GM12878 (cell line): ENCODE measurements around the gene CDH4. TPM values are rescaled to one million over a fixed set of nuclear protein-coding genes. Genes with fewer than 3 reads are reported as not detected.

Experiments
- ATAC-seq: fragments of 200-7000 bp; cut with Tn5 transposase; 3 replicates; pipeline ENCODE4 v1.9.1; 2020; ENCODE audit warnings: mild to moderate bottlenecking, moderate library complexity
- BruUV-seq: library from RNA; stranded (reverse); fragments of 400-500 nt; replicated peaks from 2 replicates; lab custom pipeline; 2021; lab: Mats Ljungman, UMichigan
- CTCF ChIA-PET: fragments of 300-600 bp; sonication (Branson Sonifier 250); formaldehyde crosslinking; extraction: SDS; loops from one replicate; lab custom pipeline; 2021; ENCODE audit warnings: inconsistent platforms; lab: Yijun Ruan, JAX
- POLR2A ChIA-PET: fragments of 350-600 bp; formaldehyde crosslinking; extraction: SDS; loops from one replicate; lab custom pipeline; 2021; ENCODE audit warnings: inconsistent platforms; lab: Charles Lee
- RAD21 ChIA-PET: fragments of 300-600 bp; sonication (Branson Sonifier 250); formaldehyde crosslinking; loops from one replicate; lab custom pipeline; 2023; ENCODE audit warnings: antibody characterized with exemption; ENCODE audit not compliant: unreplicated experiment; lab: Charles Lee
- SMC1A ChIA-PET: fragments of 300-600 bp; sonication (Branson Sonifier 250); formaldehyde crosslinking; loops from one replicate; lab custom pipeline; 2023; ENCODE audit not compliant: unreplicated experiment, uncharacterized antibody; lab: Charles Lee
- DNase-seq: peaks from one replicate; pipeline ENCODE4 v3.0.0-alpha.2; 2011; ENCODE audit warnings: low read depth, low spot score
- FAIRE-seq: peaks from 3 replicates; lab custom pipeline; 2011; peaks lifted over from hg19 to GRCh38; lab: Jason Lieb, UNC
- H2AFZ ChIP-seq: 2 replicates; pipeline ENCODE4 v1.6.0; 2011; ENCODE audit warnings: low read depth, low read length, control low read depth; ENCODE audit not compliant: control insufficient read depth
- H3K27ac ChIP-seq: 2 replicates; pipeline ENCODE4 v1.5.1; 2011; ENCODE audit warnings: control low read depth; ENCODE audit not compliant: control insufficient read depth, insufficient read depth
- H3K27me3 ChIP-seq, 2 experiments: replicated peaks in 1 of 2; 2 replicates each; pipeline versions ENCODE4 v1.6.0 to v1.6.1; 2011; ENCODE audit warnings: low read length in 1 of 2; ENCODE audit not compliant: control insufficient read depth in 2 of 2, insufficient read depth in 2 of 2
- H3K36me3 ChIP-seq, 2 experiments: 2 replicates each; pipeline ENCODE4 v1.5.1; 2011; ENCODE audit warnings: low read length in 1 of 2; ENCODE audit not compliant: control insufficient read depth in 2 of 2, insufficient read depth in 2 of 2
- H3K4me1 ChIP-seq: 2 replicates; pipeline ENCODE4 v1.6.1; 2011; ENCODE audit warnings: mild to moderate bottlenecking, low read length, moderate library complexity, mixed read lengths; ENCODE audit not compliant: control insufficient read depth, insufficient read depth
- H3K4me2 ChIP-seq: 2 replicates; pipeline ENCODE4 v1.6.0; 2011; ENCODE audit warnings: control low read depth; ENCODE audit not compliant: control insufficient read depth, insufficient read depth
- H3K4me3 ChIP-seq: fragments of 200-600 bp; sonication (generic); 2 replicates; pipeline ENCODE4 v1.5.1; 2016
- H3K79me2 ChIP-seq: 2 replicates; pipeline ENCODE4 v1.6.0; 2011; ENCODE audit warnings: low read length; ENCODE audit not compliant: control insufficient read depth, insufficient read depth
- H3K9ac ChIP-seq: 2 replicates; pipeline ENCODE4 v1.8.0; 2011; ENCODE audit warnings: low read length, control low read depth, mixed read lengths; ENCODE audit not compliant: control insufficient read depth, insufficient read depth
- H3K9me3 ChIP-seq: replicated peaks from 3 replicates; pipeline ENCODE4 v1.5.1; 2011; ENCODE audit warnings: mild to moderate bottlenecking, low read length; ENCODE audit not compliant: control insufficient read depth, insufficient read depth
- H4K20me1 ChIP-seq: 2 replicates; pipeline ENCODE4 v1.6.0; 2011; ENCODE audit not compliant: control insufficient read depth, insufficient read depth
- ATF3 ChIP-seq: IDR thresholded peaks from 2 replicates; pipeline ENCODE4 v1.6.1; 2011; ENCODE audit warnings: low read depth, mild to moderate bottlenecking, low read length, moderate library complexity, borderline replicate concordance; ENCODE audit errors: extremely low read depth
- BRCA1 ChIP-seq: IDR thresholded peaks from 2 replicates; pipeline ENCODE4 v1.6.1; 2011; ENCODE audit warnings: low read depth, low read length, improper control_type of control experiment
- CEBPB ChIP-seq, 2 experiments: fragments of 150-350 bp in 1 of 2; IDR thresholded peaks; 2 replicates each; pipeline ENCODE4 v1.6.1; 2012 to 2014; ENCODE audit warnings: low read depth in 2 of 2, low read length in 2 of 2, borderline replicate concordance in 1 of 2, inconsistent platforms in 1 of 2
- E4F1 ChIP-seq: fragments of 450-650 bp; IDR thresholded peaks from 2 replicates; pipeline ENCODE4 v1.6.1; 2018; ENCODE audit warnings: borderline replicate concordance, mild to moderate bottlenecking; ENCODE audit not compliant: partially characterized antibody
- ESRRA ChIP-seq: IDR thresholded peaks from 2 replicates; pipeline ENCODE4 v1.6.1; 2012; ENCODE audit warnings: mild to moderate bottlenecking, low read length, improper control_type of control experiment
- MAX ChIP-seq: IDR thresholded peaks from 2 replicates; pipeline ENCODE4 v1.6.1; 2012; ENCODE audit warnings: low read depth, low read length, improper control_type of control experiment
- MXI1 ChIP-seq: fragments of 150-350 bp; IDR thresholded peaks from 2 replicates; pipeline ENCODE4 v1.6.1; 2011; ENCODE audit warnings: low read depth, mild to moderate bottlenecking, inconsistent platforms, low read length, improper control_type of control experiment
- NFYA ChIP-seq: IDR thresholded peaks from 2 replicates; pipeline ENCODE4 v1.6.1; 2011; ENCODE audit warnings: low read depth, mild to moderate bottlenecking, low read length, improper control_type of control experiment, borderline replicate concordance
- RCOR1 ChIP-seq: conservative IDR thresholded peaks from 2 replicates; pipeline ENCODE4 v1.6.1; 2012; ENCODE audit warnings: low read depth, low read length, improper control_type of control experiment
- SIX5 ChIP-seq: IDR thresholded peaks from 2 replicates; pipeline ENCODE4 v1.6.1; 2011; ENCODE audit warnings: mild to moderate bottlenecking, low read depth, low read length, moderate library complexity; ENCODE audit not compliant: severe bottlenecking
- ZBTB33 ChIP-seq: fragments of 450-650 bp; IDR thresholded peaks from 2 replicates; pipeline ENCODE4 v1.6.1; 2017; ENCODE audit warnings: mild to moderate bottlenecking
- ZNF687 ChIP-seq: fragments of 450-650 bp; IDR thresholded peaks from 2 replicates; pipeline ENCODE4 v1.6.1; 2017; ENCODE audit warnings: mild to moderate bottlenecking, moderate library complexity
- WGBS: methylation state at CpG from one replicate; pipeline ENCODE4 v1.1.6; 2016; ENCODE audit warnings: low lambda C conversion rate; ENCODE audit not compliant: insufficient replicate concordance, insufficient coverage; ENCODE audit errors: missing lambda C conversion rate; 5-methylcytosine and 5-hydroxymethylcytosine counted together
- in situ Hi-C: fragments of 300-500 bp; cut with MboI; formaldehyde crosslinking; loops from 9 replicates; pipeline ENCODE4 v1.14.3; 2018; ENCODE audit warnings: mixed read lengths
- intact Hi-C: fragments of 100-400 bp; cut with micrococcal nuclease; formaldehyde crosslinking; loops from one replicate; pipeline ENCODE4 v1.14.2; 2022; ENCODE audit not compliant: unreplicated experiment
- polyA plus RNA-seq, 11 experiments: library from polyadenylated mRNA; depleted of rRNA in 4 of 11; unstranded in 6 of 11; stranded (reverse) in 5 of 11; fragments of >200 nt; fragmentation: Nextera tagmentation in 4 of 11; fragmentation: Illumina TruSeq in 1 of 11; extraction: Ambion mirVana in 4 of 11; extraction: Trizol in 1 of 11; gene quantifications; 1 replicate in 1 of 11; 2 replicates in 10 of 11; pipeline versions ENCODE4 v1.2.1 to v1.2.3, GENCODE V29; 2011 to 2016; ENCODE audit warnings: inconsistent platforms in 2 of 11, missing spikeins in 2 of 11, low read depth in 1 of 11
- total RNA-seq, 4 experiments: library from RNA; depleted of rRNA in 3 of 4; stranded (reverse); fragments of >200 nt in 3 of 4; fragmentation: Illumina TruSeq in 1 of 4; extraction: Trizol in 1 of 4; gene quantifications; 2 replicates each; pipeline versions ENCODE4 v1.2.1 to v1.2.3, GENCODE V29; 2013 to 2021

CDH4 gene
- total and polyA plus RNA-seq, 10 of the 15 experiments (the other 5 are each of a cell fraction or from before 2014, with no cell fraction given) = not detected

- TF ChIP-seq E4F1 = no peak
Measured at GRCh38 chr20:61527626-61528025, 275.6 kb downstream of the CDH4 start (continued).

GRCh38 chr20:61528591-61528990 lies 276.5 kb downstream of the CDH4 start:
- DNase-seq = no peak

More at GRCh38 chr20:61528591-61528990, 276.5 kb downstream of the CDH4 start:
- H4K20me1 ChIP-seq = no peaks in the 10 kb centered on the region
- H3K9me3 ChIP-seq = no peaks in the 10 kb centered on the region; the same call in 2 of the 3 replicates
- ChIA-PET CTCF (no interaction called here), SMC1A (no interaction called here), POLR2A (no interaction called here), RAD21 (no interaction called here)
- H3K4me3 ChIP-seq = no peak overlapping the region
- no peak for FAIRE-seq
- no peak for ATAC-seq
- no peak overlapping the region for H3K27ac ChIP-seq
- intact Hi-C loops (no loop called here), in situ Hi-C loops (no loop called here)
- 42% methylated on average over 9 of the region's 9 CpGs for WGBS
- H3K9ac ChIP-seq = no peak overlapping the region
- no peak overlapping the region for H2AFZ ChIP-seq
- H3K27me3 ChIP-seq = no peaks in the 10 kb centered on the region
- no peaks in the 10 kb centered on the region for H3K36me3 ChIP-seq
- no peaks in the 10 kb centered on the region for H3K79me2 ChIP-seq
- H3K4me1 ChIP-seq = no peaks in the 10 kb centered on the region
- BruUV-seq = no TSS peak
- TF ChIP-seq ATF3 (no peak), ESRRA (no peak), NFYA (no peak), CEBPB (IDR thresholded peaks at IDR 0.05; ENCODE audit: borderline replicate concordance in 1 of 2, low read depth in 2 of 2, low read length in 2 of 2) (no peak), ZBTB33 (no peak), SIX5 (no peak), BRCA1 (no peak), MXI1 (no peak), ZNF687 (no peak), MAX (no peak), RCOR1 (no peak)
- no peak overlapping the region for H3K4me2 ChIP-seq
